ENCODE data around the gene CFAP73. TPM values are rescaled to one million over a fixed set of nuclear protein-coding genes. Genes with fewer than 3 reads are reported as not detected.

CFAP73 gene
- total RNA-seq, 4 donors from 2014 or later, result not detected

DNA sequence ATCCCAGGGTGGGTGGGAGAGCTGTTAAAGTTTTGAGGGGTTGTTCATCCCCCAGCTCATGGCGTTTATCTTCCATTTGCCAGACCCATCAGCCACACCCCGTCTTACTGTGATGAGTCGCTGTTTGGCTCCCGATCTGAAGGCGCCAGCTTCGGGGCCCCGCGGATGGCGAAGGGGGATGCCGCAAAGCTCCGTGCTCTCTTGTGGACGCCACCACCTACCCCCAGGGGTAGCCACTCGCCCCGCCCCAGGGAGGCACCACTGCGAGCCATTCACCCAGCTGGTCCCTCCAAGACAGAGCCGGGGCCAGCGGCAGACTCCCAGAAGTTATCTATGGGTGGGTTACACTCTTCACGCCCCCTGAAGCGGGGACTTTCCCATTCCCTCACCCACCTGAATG is 41.7 kb downstream of the CFAP73 start:
- in situ Hi-C loops (cut with MboI; ENCODE audit: low sequenced_read_pairs in 4 of 4) (loop anchor here in 2 of 4 donors (10.0 to 25.0 kb wide), 2 partner anchors 104 to 121 kb away; no protein-coding TSS in a partner anchor), intact Hi-C loops (cut with DNase I; ENCODE audit: low total_unique reads) (loop anchor here (10.0 kb wide), 2 partner anchors 104 to 144 kb away; partner anchors contain the start of gene SLC8B1)
- Histone ChIP-seq H3K4me1 (peaks cover 21 to 31% of the 10 kb centered on the region in 2 donors), H3K27ac (no peak overlapping the region), H3K36me3 (peaks cover 0 to 23% of the 10 kb centered on the region in 2 donors), H3K9me3 (no peaks in the 10 kb centered on the region), H3K4me3 (no peak overlapping the region), H3K27me3 (no peaks in the 10 kb centered on the region)
- ATAC-seq (no peak), DNase-seq (no peak)
- TF ChIP-seq POLR2A (IDR thresholded peaks at IDR 0.05) (no peak), CTCF (IDR thresholded peaks at IDR 0.05 in 4 of 5, conservative IDR thresholded peaks at IDR 0.05 in 1 of 5) (no peak)

DNA sequence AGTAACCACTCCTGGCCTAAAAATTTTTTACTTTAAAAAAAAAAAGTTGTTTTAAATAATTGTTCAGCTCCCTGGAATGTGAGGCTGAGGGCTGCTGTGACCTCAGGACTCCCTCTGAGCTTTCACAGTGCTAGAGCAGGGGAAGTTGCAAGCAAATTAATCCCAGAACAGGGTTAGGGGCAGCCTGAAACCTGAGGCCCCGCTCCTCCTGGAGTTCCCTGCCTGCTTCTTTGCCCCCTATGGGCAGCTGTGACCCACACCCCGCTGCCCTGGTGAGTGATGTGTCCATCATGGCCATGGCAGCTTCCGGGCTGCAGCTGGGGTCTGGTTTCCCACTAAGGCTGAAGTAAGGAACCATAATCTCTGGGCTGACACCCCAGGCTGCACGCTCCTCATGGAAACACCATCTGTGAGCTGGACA is 45.5 kb downstream of the CFAP73 start:
- ATAC-seq (no peak), DNase-seq (no peak)
- in situ Hi-C loops (cut with MboI; ENCODE audit: low sequenced_read_pairs in 4 of 4), result loop anchor here in 2 of 4 donors (10.0 to 25.0 kb wide), 2 partner anchors 100 to 117 kb away; no protein-coding TSS in a partner anchor
- Histone ChIP-seq H3K4me3 (no peak overlapping the region), H3K27ac (peak overlapping the region; percentile 73 to 84 (median 80)), H3K4me1 (peaks cover 12 to 21% of the 10 kb centered on the region in 2 donors), H3K36me3 (peaks cover 0 to 19% of the 10 kb centered on the region in 2 donors), H3K9me3 (no peaks in the 10 kb centered on the region), H3K27me3 (no peaks in the 10 kb centered on the region)
- TF ChIP-seq CTCF (IDR thresholded peaks at IDR 0.05 in 4 of 5, conservative IDR thresholded peaks at IDR 0.05 in 1 of 5) (no peak), POLR2A (IDR thresholded peaks at IDR 0.05) (no peak)
- intact Hi-C loops (cut with DNase I; ENCODE audit: low total_unique reads), result loop anchor here (10.0 kb wide), 2 partner anchors 100 to 140 kb away; partner anchors contain the start of gene SLC8B1

DNA sequence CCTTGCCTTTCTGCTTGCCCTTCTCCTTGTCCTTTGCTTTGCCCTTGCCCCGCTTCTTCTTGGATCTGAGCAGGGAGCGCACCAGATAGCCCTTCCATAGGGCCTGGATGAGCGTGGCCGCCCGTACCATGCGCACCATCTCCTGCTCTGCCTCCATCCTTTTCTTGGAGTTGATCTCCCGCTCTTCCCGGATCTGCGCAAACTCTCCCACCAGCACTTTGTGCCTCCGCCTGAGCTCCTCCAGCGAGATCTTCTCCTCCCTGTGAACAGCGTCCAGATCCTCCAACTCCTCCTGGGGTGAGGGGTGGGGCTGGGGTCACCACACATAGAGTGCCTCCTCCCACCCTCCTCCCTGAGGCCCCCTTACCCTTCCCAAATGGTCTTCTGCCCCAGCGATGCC is 46.1 kb downstream of the CFAP73 start:
- Histone ChIP-seq H3K4me1 (peaks cover 12 to 21% of the 10 kb centered on the region in 2 donors), H3K27me3 (no peaks in the 10 kb centered on the region), H3K36me3 (peaks cover 0 to 18% of the 10 kb centered on the region in 2 donors), H3K27ac (peak overlapping the region in 3 of 4 donors; percentile 73 to 84 (median 77)), H3K4me3 (no peak overlapping the region), H3K9me3 (no peaks in the 10 kb centered on the region)
- TF ChIP-seq POLR2A (IDR thresholded peaks at IDR 0.05) (no peak), CTCF (IDR thresholded peaks at IDR 0.05 in 4 of 5, conservative IDR thresholded peaks at IDR 0.05 in 1 of 5) (no peak)
- no peak for ATAC-seq
- intact Hi-C loops (cut with DNase I; ENCODE audit: low total_unique reads), result loop anchor here (10.0 kb wide), 2 partner anchors 99 to 139 kb away; partner anchors contain the start of gene SLC8B1
- in situ Hi-C loops (cut with MboI; ENCODE audit: low sequenced_read_pairs in 4 of 4), result loop anchor here in 2 of 4 donors (10.0 to 25.0 kb wide), 2 partner anchors 99 to 117 kb away; no protein-coding TSS in a partner anchor
- DNase-seq, result no peak

DNA sequence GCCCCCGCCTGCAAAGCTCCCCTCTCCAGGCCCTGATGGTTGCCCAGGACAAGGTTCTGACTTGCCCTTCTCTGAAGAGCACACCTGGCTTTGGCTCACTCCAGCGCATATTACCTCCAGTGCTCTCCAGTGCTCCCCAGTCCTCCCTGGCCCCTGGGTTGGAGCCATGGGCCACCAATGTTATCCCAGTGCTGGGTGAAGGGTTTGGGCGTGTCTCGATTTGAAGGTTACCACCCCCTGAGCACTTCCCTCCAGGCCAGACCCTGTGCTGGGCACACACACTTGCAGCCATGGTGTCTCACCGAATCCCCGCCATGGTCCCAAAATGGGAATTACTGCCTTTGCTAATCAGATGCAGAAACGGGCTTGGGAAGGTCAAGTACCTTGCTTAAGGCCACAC is 47.1 kb downstream of the CFAP73 start:
- no peak for TF ChIP-seq CTCF (IDR thresholded peaks at IDR 0.05 in 4 of 5, conservative IDR thresholded peaks at IDR 0.05 in 1 of 5)
- no peak for TF ChIP-seq POLR2A (IDR thresholded peaks at IDR 0.05)
- intact Hi-C loops (cut with DNase I; ENCODE audit: low total_unique reads) (loop anchor here (2.0 to 10.0 kb wide), 4 partner anchors 24 to 228 kb away; partner anchors contain the start of genes SLC8B1 and TPCN1), in situ Hi-C loops (cut with MboI; ENCODE audit: low sequenced_read_pairs in 4 of 4) (loop anchor here in 2 of 4 donors (10.0 to 25.0 kb wide), 2 partner anchors 98 to 116 kb away; no protein-coding TSS in a partner anchor)
- H3K9me3 ChIP-seq, result no peaks in the 10 kb centered on the region
- H3K27me3 ChIP-seq, result no peaks in the 10 kb centered on the region
- H3K4me3 ChIP-seq, result no peak overlapping the region
- H3K4me1 ChIP-seq, result peaks cover 12 to 21% of the 10 kb centered on the region in 2 donors
- H3K36me3 ChIP-seq, result peaks cover 0 to 9% of the 10 kb centered on the region in 2 donors
- H3K27ac ChIP-seq, result no peak overlapping the region
- ATAC-seq (no peak), DNase-seq (no peak)
